Measurements from ENCODE around the gene CNNM1.

DNA sequence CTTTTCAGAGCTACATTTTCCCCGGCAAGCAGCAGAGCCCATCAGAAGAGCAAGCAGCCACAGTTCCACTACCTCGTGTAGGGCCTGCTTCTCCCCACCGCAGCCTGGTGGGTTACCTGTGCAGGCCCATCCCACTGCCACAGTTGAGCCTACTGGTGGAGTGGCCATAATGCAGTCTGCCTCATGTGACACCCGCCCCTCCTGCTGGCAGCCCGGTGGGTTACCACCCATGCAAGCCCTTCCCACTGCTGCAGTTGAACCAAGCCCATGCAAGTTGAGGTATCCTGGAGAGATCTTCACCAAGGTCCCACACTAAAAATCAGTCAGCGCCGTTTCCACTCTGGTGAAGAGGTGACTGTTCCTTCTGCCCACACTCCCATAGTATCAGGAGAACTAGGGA lies 32.1 kb upstream of the CNNM1 start:
- TF ChIP-seq, protein P1, sequence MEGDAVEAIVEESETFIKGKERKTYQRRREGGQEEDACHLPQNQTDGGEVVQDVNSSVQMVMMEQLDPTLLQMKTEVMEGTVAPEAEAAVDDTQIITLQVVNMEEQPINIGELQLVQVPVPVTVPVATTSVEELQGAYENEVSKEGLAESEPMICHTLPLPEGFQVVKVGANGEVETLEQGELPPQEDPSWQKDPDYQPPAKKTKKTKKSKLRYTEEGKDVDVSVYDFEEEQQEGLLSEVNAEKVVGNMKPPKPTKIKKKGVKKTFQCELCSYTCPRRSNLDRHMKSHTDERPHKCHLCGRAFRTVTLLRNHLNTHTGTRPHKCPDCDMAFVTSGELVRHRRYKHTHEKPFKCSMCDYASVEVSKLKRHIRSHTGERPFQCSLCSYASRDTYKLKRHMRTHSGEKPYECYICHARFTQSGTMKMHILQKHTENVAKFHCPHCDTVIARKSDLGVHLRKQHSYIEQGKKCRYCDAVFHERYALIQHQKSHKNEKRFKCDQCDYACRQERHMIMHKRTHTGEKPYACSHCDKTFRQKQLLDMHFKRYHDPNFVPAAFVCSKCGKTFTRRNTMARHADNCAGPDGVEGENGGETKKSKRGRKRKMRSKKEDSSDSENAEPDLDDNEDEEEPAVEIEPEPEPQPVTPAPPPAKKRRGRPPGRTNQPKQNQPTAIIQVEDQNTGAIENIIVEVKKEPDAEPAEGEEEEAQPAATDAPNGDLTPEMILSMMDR (conservative IDR thresholded peaks at IDR 0.05 in 1 of 2, IDR thresholded peaks at IDR 0.05 in 1 of 2; ENCODE audit: extremely low read depth in 1 of 2, insufficient read depth in 1 of 2, low read depth in 1 of 2, low read length in 2 of 2): no peak
- no peak for TF ChIP-seq EZH2 (IDR thresholded peaks at IDR 0.05; ENCODE audit: borderline replicate concordance, low read length)
